Chondrocyte (in vitro differentiated cells): ENCODE results near the gene SSH3. TPM values are rescaled to one million over a fixed set of nuclear protein-coding genes. Genes with fewer than 3 reads are reported as not detected.
A peak's percentile ranks its signal among the peaks of the same experiment; 100 is the strongest.

Experiments used
- DNase-seq: peaks from one replicate; pipeline ENCODE4 v3.0.0; 2021; ENCODE audit warnings: mixed read lengths, low spot score
- H3K27ac Mint-ChIP-seq: one replicate; pipeline ENCODE4 v1.8.0; 2021; ENCODE audit warnings: mild to moderate bottlenecking, moderate library complexity, mixed read lengths; ENCODE audit not compliant: unreplicated experiment
- H3K27me3 Mint-ChIP-seq: 2 replicates; pipeline ENCODE4 v1.8.0; 2021; ENCODE audit warnings: low read depth, mixed read lengths
- H3K36me3 Mint-ChIP-seq: 2 replicates; pipeline ENCODE4 v1.8.0; 2021; ENCODE audit warnings: low read depth, mixed read lengths
- H3K4me1 Mint-ChIP-seq: 2 replicates; pipeline ENCODE4 v1.8.0; 2021; ENCODE audit warnings: low read depth, mild to moderate bottlenecking, mixed read lengths
- H3K4me3 Mint-ChIP-seq: one replicate; pipeline ENCODE4 v1.8.0; 2021; ENCODE audit warnings: mild to moderate bottlenecking, moderate library complexity, mixed read lengths; ENCODE audit not compliant: unreplicated experiment
- H3K9me3 Mint-ChIP-seq: 2 replicates; pipeline ENCODE4 v1.8.0; 2021; ENCODE audit warnings: low read depth, mixed read lengths
- total RNA-seq: library from RNA; stranded (reverse); gene quantifications from 3 replicates; pipeline ENCODE4 v1.2.1, GENCODE V29; 2021
- TF ChIP-seq, protein P1 (sequence below): fragments of 200-600 bp; sonication (generic); IDR thresholded peaks from 2 replicates; pipeline ENCODE4 v1.5.0; 2021; ENCODE audit warnings: antibody characterized with exemption, mild to moderate bottlenecking, moderate library complexity

SSH3 gene
- total RNA-seq, 1 donor from 2014 or later = 28.4 TPM

DNA sequence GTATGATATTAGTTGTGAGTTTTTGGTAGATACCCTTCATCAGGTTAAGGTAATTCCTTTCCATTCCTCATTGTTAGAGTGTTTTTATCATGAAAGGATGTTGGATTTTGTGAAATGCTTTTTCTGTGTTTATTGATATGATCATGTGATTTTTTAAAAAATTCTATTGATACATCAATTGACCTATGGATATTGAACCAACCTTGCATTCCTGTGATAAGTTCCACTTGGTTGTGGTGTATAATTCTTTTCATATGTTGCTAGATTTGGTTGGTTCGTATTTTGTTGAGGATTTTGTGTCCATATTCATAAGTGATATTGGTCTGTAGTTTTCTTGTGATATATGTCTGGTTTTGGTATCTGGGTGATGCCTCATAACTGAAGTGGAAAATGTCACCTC lies 7.5 kb upstream of the SSH3 start:
- peaks cover 29% of the 10 kb centered on the region for H3K36me3 Mint-ChIP-seq
- H3K9me3 Mint-ChIP-seq = peaks cover 7% of the 10 kb centered on the region
- no peak overlapping the region for H3K27ac Mint-ChIP-seq
- H3K27me3 Mint-ChIP-seq = no peaks in the 10 kb centered on the region
- peaks cover 14% of the 10 kb centered on the region for H3K4me1 Mint-ChIP-seq
- H3K4me3 Mint-ChIP-seq = no peak overlapping the region
- DNase-seq = no peak
- TF ChIP-seq, protein P1, sequence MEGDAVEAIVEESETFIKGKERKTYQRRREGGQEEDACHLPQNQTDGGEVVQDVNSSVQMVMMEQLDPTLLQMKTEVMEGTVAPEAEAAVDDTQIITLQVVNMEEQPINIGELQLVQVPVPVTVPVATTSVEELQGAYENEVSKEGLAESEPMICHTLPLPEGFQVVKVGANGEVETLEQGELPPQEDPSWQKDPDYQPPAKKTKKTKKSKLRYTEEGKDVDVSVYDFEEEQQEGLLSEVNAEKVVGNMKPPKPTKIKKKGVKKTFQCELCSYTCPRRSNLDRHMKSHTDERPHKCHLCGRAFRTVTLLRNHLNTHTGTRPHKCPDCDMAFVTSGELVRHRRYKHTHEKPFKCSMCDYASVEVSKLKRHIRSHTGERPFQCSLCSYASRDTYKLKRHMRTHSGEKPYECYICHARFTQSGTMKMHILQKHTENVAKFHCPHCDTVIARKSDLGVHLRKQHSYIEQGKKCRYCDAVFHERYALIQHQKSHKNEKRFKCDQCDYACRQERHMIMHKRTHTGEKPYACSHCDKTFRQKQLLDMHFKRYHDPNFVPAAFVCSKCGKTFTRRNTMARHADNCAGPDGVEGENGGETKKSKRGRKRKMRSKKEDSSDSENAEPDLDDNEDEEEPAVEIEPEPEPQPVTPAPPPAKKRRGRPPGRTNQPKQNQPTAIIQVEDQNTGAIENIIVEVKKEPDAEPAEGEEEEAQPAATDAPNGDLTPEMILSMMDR = no peak

- Mint-ChIP-seq H3K27ac (no peak overlapping the region), H3K4me1 (peaks cover 10% of the 10 kb centered on the region), H3K4me3 (no peak overlapping the region), H3K27me3 (no peaks in the 10 kb centered on the region), H3K36me3 (peaks cover 26% of the 10 kb centered on the region), H3K9me3 (peaks cover 7% of the 10 kb centered on the region)
- DNase-seq = peak; percentile 33
- TF ChIP-seq, protein P1 = no peak
These were observed 4.5 kb upstream of the SSH3 start for GRCh38 chr11:67298786-67299185.

DNA sequence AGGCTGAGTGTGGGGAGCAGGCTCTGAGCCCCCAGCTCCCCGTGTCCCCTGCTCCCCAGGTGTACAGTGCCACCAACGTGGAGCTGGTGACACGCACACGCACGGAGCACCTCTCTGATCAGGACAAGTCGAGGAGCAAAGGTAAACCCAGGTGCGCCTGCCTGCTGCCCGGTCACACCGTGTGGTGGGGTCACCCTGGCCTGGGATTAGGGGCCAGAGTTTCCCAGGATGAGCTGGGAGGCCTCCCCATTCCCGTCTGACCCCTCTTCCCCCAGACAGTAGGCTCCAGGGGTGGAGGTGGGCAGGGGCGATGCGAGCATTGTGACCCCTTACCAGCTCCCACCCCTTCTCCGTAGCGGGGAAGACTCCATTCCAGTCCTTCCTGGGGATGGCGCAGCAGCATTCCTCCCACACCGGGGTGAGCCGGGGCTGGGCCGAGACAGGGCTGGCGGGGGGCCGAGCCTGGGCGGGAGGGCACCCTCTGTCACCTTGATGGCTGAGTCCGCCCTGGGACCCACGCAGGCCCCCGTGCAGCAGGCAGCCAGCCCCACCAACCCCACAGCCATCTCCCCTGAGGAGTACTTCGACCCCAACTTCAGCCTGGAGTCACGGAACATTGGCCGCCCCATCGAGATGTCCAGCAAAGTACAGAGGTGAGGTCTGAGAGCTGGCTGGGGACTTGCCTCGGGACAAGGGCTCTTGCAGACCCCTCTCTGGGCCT lies 3.7 kb upstream of the SSH3 start:
- Mint-ChIP-seq H3K27ac (no peak overlapping the region), H3K4me3 (no peak overlapping the region), H3K9me3 (peaks cover 7% of the 10 kb centered on the region), H3K27me3 (no peaks in the 10 kb centered on the region), H3K4me1 (peaks cover 14% of the 10 kb centered on the region), H3K36me3 (peaks cover 24% of the 10 kb centered on the region)
- TF ChIP-seq, protein P1 = no peak
- peak; percentile 66 for DNase-seq

DNA sequence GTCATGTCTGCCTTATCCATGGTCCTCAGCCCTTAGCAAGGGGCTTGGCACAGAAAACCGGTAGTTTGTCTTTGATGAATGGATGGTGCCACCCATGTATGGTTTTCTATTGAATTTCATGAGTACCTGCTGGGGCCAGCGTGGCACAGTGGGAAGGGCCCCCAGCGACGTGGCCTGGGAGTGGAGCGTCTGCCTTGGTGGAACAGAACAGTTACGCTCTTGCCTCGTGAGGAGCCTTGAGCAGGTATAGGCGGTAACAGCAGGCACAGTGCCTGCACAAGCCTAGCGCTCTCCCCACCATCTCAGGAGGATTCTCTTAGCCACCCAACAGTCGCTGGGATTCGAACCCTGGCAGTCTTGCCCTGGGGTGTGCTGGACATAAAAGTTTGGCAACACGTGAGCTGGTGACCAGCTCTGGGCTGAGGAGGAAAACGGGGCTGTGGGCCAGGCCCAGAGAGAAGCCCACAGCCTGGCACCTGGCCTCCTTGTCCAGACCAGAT lies 3.0 kb upstream of the SSH3 start:
- TF ChIP-seq, protein P1 = no peak
- Mint-ChIP-seq H3K27me3 (no peaks in the 10 kb centered on the region), H3K4me1 (peaks cover 17% of the 10 kb centered on the region), H3K36me3 (peaks cover 22% of the 10 kb centered on the region), H3K27ac (no peak overlapping the region), H3K9me3 (peaks cover 7% of the 10 kb centered on the region), H3K4me3 (no peak overlapping the region)
- DNase-seq = peak; percentile 82

- H3K9me3 Mint-ChIP-seq = peaks cover 5% of the 10 kb centered on the region
- no peaks in the 10 kb centered on the region for H3K27me3 Mint-ChIP-seq
- no peak for DNase-seq
- peaks cover 21% of the 10 kb centered on the region for H3K4me1 Mint-ChIP-seq
- TF ChIP-seq, protein P1 = no peak
- no peak overlapping the region for H3K4me3 Mint-ChIP-seq
- no peak overlapping the region for H3K27ac Mint-ChIP-seq
- peaks cover 20% of the 10 kb centered on the region for H3K36me3 Mint-ChIP-seq
These were observed 2.5 kb upstream of the SSH3 start for GRCh38 chr11:67300756-67301312.
